Measurements from ENCODE around the gene OR1D5. TPM values are rescaled to one million over a fixed set of nuclear protein-coding genes. Genes with fewer than 3 reads are reported as not detected.

The OR1D5 gene
- total RNA-seq, 4 donors from 2014 or later: not detected

GRCh38 chr17:3026125-3026855 is 37.1 kb downstream of the OR1D5 start:
- no peak for TF ChIP-seq POLR2A (IDR thresholded peaks at IDR 0.05)
- Histone ChIP-seq H3K27me3 (no peaks in the 10 kb centered on the region), H3K9me3 (no peaks in the 10 kb centered on the region), H3K36me3 (no peaks in the 10 kb centered on the region), H3K4me1 (no peaks in the 10 kb centered on the region), H3K4me3 (no peak overlapping the region), H3K27ac (no peak overlapping the region)
- intact Hi-C loops (cut with DNase I; ENCODE audit: low total_unique reads): no loop called here
- DNase-seq: no peak

GRCh38 chr17:3025421-3026124 is 37.8 kb downstream of the OR1D5 start:
- no peak for DNase-seq

DNA sequence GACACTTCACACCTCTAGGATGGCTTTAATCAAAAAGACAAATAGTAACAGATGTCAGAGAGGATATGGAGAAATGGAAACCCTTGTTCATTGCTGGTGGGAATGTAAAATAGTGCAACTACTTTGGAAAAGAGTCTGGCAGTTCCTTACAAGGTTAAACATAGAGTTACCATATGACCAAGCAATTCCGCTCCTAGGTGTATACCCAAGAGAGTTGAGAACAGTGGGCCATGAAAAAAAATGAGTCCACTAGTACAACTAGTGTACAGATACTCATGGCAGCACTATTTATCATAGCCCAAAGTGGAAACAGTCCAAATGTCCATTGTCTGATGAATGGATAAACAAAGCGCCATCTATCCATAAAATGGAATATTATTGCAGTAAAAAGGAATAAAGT is 39.1 kb downstream of the OR1D5 start:
- Histone ChIP-seq H3K27ac (no peak overlapping the region), H3K4me3 (no peak overlapping the region), H3K4me1 (no peaks in the 10 kb centered on the region), H3K9me3 (no peaks in the 10 kb centered on the region), H3K27me3 (no peaks in the 10 kb centered on the region), H3K36me3 (no peaks in the 10 kb centered on the region)
- TF ChIP-seq, protein P1, sequence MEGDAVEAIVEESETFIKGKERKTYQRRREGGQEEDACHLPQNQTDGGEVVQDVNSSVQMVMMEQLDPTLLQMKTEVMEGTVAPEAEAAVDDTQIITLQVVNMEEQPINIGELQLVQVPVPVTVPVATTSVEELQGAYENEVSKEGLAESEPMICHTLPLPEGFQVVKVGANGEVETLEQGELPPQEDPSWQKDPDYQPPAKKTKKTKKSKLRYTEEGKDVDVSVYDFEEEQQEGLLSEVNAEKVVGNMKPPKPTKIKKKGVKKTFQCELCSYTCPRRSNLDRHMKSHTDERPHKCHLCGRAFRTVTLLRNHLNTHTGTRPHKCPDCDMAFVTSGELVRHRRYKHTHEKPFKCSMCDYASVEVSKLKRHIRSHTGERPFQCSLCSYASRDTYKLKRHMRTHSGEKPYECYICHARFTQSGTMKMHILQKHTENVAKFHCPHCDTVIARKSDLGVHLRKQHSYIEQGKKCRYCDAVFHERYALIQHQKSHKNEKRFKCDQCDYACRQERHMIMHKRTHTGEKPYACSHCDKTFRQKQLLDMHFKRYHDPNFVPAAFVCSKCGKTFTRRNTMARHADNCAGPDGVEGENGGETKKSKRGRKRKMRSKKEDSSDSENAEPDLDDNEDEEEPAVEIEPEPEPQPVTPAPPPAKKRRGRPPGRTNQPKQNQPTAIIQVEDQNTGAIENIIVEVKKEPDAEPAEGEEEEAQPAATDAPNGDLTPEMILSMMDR (IDR thresholded peaks at IDR 0.05): no peak
- no peak for TF ChIP-seq POLR2A (IDR thresholded peaks at IDR 0.05)
- intact Hi-C loops (cut with DNase I; ENCODE audit: low total_unique reads): no loop called here
- no peak for DNase-seq

More at GRCh38 chr17:3025421-3026124, 37.8 kb downstream of the OR1D5 start:
- no peaks in the 10 kb centered on the region for H3K4me1 ChIP-seq
- no peaks in the 10 kb centered on the region for H3K9me3 ChIP-seq
- H3K36me3 ChIP-seq: no peaks in the 10 kb centered on the region
- no peak overlapping the region for H3K27ac ChIP-seq
- no peak for TF ChIP-seq POLR2A (IDR thresholded peaks at IDR 0.05)
- H3K27me3 ChIP-seq: no peaks in the 10 kb centered on the region
- intact Hi-C loops (cut with DNase I; ENCODE audit: low total_unique reads): no loop called here
- no peak overlapping the region for H3K4me3 ChIP-seq

GRCh38 chr17:3022197-3022596 is 41.2 kb downstream of the OR1D5 start:
- Histone ChIP-seq H3K27ac (no peak overlapping the region), H3K4me3 (no peak overlapping the region), H3K36me3 (no peaks in the 10 kb centered on the region), H3K4me1 (no peaks in the 10 kb centered on the region), H3K9me3 (no peaks in the 10 kb centered on the region), H3K27me3 (no peaks in the 10 kb centered on the region)
- TF ChIP-seq, protein P1 (IDR thresholded peaks at IDR 0.05): no peak
- no peak for TF ChIP-seq POLR2A (IDR thresholded peaks at IDR 0.05)
- no peak for DNase-seq
- intact Hi-C loops (cut with DNase I; ENCODE audit: low total_unique reads): no loop called here

GRCh38 chr17:3020381-3020780 is 43.0 kb downstream of the OR1D5 start:
- no peak for DNase-seq
- H3K36me3 ChIP-seq: no peaks in the 10 kb centered on the region
- no peaks in the 10 kb centered on the region for H3K27me3 ChIP-seq
- H3K27ac ChIP-seq: no peak overlapping the region
- no peaks in the 10 kb centered on the region for H3K9me3 ChIP-seq
- H3K4me1 ChIP-seq: no peaks in the 10 kb centered on the region
- no peak overlapping the region for H3K4me3 ChIP-seq
- TF ChIP-seq, protein P1 (IDR thresholded peaks at IDR 0.05): no peak
- TF ChIP-seq POLR2A (IDR thresholded peaks at IDR 0.05): no peak
- intact Hi-C loops (cut with DNase I; ENCODE audit: low total_unique reads): no loop called here

- DNase-seq: no peak
- no peaks in the 10 kb centered on the region for H3K27me3 ChIP-seq
- H3K4me3 ChIP-seq: no peak overlapping the region
- H3K9me3 ChIP-seq: no peaks in the 10 kb centered on the region
- H3K36me3 ChIP-seq: no peaks in the 10 kb centered on the region
- no peak overlapping the region for H3K27ac ChIP-seq
- intact Hi-C loops (cut with DNase I; ENCODE audit: low total_unique reads): no loop called here
- H3K4me1 ChIP-seq: no peaks in the 10 kb centered on the region
- TF ChIP-seq POLR2A (IDR thresholded peaks at IDR 0.05): no peak
- TF ChIP-seq, protein P1 (IDR thresholded peaks at IDR 0.05): no peak
Measured at GRCh38 chr17:3019761-3020160, 43.6 kb downstream of the OR1D5 start.
